GM21786 (cell line): ENCODE results near the gene CENPX.

Source experiments
- ATAC-seq: cut with Tn5 transposase; IDR thresholded peaks from one replicate; pipeline ENCODE4 v1.9.1; 2021; ENCODE audit not compliant: unreplicated experiment

Gene CENPX

GRCh38 chr17:82023447-82024241 lies 966 bp upstream of the CENPX start:
- ATAC-seq = no peak

- peak; percentile 86 for ATAC-seq
Measured at GRCh38 chr17:82022981-82023446, 336 bp upstream of the CENPX start, which contains the start of gene LRRC45. LRRC45 (plus strand) TSS chr17:82023305; CDS start chr17:82023644, 339 bp downstream.

GRCh38 chr17:82021900-82022309 lies 773 bp downstream of the CENPX start:
- no peak for ATAC-seq

GRCh38 chr17:82021107-82021899 lies 1.4 kb downstream of the CENPX start:
- no peak for ATAC-seq

- ATAC-seq = no peak
Measured at GRCh38 chr17:82020572-82021106, 2.0 kb downstream of the CENPX start.

- ATAC-seq = no peak
Measured at GRCh38 chr17:82019690-82020571, 2.7 kb downstream of the CENPX start.

GRCh38 chr17:82018989-82019689 lies 3.5 kb downstream of the CENPX start:
- no peak for ATAC-seq

GRCh38 chr17:82018152-82018988 lies 4.3 kb downstream of the CENPX start:
- ATAC-seq = no peak

- ATAC-seq = no peak
Measured at GRCh38 chr17:82017612-82018151, 5.0 kb downstream of the CENPX start.

- ATAC-seq = no peak
Measured at GRCh38 chr17:82016875-82017459, 5.7 kb downstream of the CENPX start.

- no peak for ATAC-seq
Measured at GRCh38 chr17:82016061-82016874, 6.4 kb downstream of the CENPX start.

- no peak for ATAC-seq
Measured at GRCh38 chr17:82015311-82015971, 7.2 kb downstream of the CENPX start.

- ATAC-seq = no peak
Measured at GRCh38 chr17:82014971-82015310, 7.7 kb downstream of the CENPX start.

- no peak for ATAC-seq
Measured at GRCh38 chr17:82014432-82014831, 8.2 kb downstream of the CENPX start.

- ATAC-seq = no peak
Measured at GRCh38 chr17:82013772-82014321, 8.8 kb downstream of the CENPX start.

GRCh38 chr17:82013341-82013740 lies 9.3 kb downstream of the CENPX start:
- no peak for ATAC-seq
